ENCODE measurements around the gene ZCCHC24.

- TF ChIP-seq, protein P1, sequence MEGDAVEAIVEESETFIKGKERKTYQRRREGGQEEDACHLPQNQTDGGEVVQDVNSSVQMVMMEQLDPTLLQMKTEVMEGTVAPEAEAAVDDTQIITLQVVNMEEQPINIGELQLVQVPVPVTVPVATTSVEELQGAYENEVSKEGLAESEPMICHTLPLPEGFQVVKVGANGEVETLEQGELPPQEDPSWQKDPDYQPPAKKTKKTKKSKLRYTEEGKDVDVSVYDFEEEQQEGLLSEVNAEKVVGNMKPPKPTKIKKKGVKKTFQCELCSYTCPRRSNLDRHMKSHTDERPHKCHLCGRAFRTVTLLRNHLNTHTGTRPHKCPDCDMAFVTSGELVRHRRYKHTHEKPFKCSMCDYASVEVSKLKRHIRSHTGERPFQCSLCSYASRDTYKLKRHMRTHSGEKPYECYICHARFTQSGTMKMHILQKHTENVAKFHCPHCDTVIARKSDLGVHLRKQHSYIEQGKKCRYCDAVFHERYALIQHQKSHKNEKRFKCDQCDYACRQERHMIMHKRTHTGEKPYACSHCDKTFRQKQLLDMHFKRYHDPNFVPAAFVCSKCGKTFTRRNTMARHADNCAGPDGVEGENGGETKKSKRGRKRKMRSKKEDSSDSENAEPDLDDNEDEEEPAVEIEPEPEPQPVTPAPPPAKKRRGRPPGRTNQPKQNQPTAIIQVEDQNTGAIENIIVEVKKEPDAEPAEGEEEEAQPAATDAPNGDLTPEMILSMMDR (IDR thresholded peaks at IDR 0.05): no peak
- TF ChIP-seq POLR2A (IDR thresholded peaks at IDR 0.05): no peak
Observed at GRCh38 chr10:79449181-79450146, 4.0 kb upstream of the ZCCHC24 start.
